Rectal smooth muscle tissue (tissue), 1 donor: ENCODE results near the gene KRTAP19-2.

Experiments
- H3K27ac ChIP-seq: one replicate; pipeline ENCODE4 v1.7.0; 2013; ENCODE audit warnings: low read depth, low read length, inconsistent platforms
- H3K27me3 ChIP-seq: one replicate; pipeline ENCODE4 v1.7.0; 2013; ENCODE audit warnings: low read length; ENCODE audit not compliant: control insufficient read depth, insufficient read depth
- H3K36me3 ChIP-seq: one replicate; pipeline ENCODE4 v1.7.0; 2013; ENCODE audit warnings: low read length; ENCODE audit not compliant: control insufficient read depth, insufficient read depth
- H3K4me1 ChIP-seq: one replicate; pipeline ENCODE4 v1.7.0; 2013; ENCODE audit warnings: low read length; ENCODE audit not compliant: control insufficient read depth, insufficient read depth
- H3K4me3 ChIP-seq: one replicate; pipeline ENCODE4 v1.7.0; 2013; ENCODE audit warnings: low read length
- H3K9ac ChIP-seq: one replicate; pipeline ENCODE4 v1.7.0; 2013; ENCODE audit warnings: low read length

The KRTAP19-2 gene

DNA sequence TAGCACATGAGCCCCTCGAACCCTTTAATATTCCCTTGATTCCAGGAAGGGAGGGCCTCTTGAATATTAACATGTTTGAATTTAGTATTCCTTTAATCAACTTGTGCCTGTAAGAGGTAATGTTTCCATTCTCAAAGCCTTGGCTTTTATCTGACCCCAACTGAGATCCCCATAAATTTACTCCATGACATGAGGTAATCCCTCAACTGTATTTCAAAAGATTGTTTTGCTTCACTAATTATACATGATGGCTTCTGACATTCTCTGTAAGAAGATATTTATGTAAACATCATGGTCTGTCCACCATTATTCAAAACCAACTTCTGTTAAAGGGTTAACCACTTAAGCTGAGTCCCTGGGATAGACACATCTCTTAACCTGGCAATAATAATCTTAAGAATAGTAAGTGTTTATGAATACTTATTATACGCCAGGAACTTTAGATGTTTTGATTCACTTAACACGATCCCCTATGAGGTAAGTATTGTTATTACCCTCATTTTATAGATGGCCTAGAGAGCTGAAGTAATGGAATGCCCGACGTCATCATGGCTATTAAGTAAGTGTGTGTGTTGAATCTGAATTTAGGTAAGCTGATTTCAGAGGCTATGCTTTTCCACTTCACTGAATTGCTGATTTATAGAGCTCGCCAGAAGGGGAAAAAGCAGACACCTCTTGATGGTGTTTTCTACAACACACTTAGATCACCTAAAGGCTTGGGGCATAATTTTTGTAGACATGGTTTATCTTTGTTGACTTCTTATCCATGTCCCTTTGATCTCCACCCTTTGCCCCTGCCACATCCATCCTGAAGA is 18.1 kb downstream of the KRTAP19-2 start:
- Histone ChIP-seq H3K4me1 (no peaks in the 10 kb centered on the region), H3K9ac (no peak overlapping the region), H3K36me3 (no peaks in the 10 kb centered on the region), H3K4me3 (no peak overlapping the region), H3K27me3 (no peaks in the 10 kb centered on the region), H3K27ac (no peak overlapping the region)

DNA sequence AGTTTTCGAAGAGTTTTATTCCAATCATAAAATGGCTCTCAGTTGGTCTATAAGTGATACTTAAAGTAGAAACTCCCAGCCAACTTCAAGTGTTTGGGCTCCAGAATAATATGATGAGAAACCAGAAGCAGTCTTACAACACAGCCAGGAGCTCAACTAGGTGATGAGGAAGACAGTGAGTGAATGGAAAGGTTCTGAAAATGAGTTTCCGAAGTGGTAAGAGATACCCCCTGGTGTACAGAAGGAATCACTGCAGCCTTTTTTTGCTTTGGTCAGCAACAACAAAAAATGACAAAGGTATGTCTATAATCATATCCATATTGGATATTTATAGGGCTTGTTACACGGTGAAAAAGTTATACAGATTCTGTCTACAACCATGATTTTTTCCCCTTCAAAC is 23.5 kb downstream of the KRTAP19-2 start:
- Histone ChIP-seq H3K9ac (no peak overlapping the region), H3K36me3 (no peaks in the 10 kb centered on the region), H3K27ac (no peak overlapping the region), H3K4me1 (no peaks in the 10 kb centered on the region), H3K4me3 (no peak overlapping the region), H3K27me3 (no peaks in the 10 kb centered on the region)

- H3K27ac ChIP-seq, result no peak overlapping the region
- H3K4me1 ChIP-seq, result no peaks in the 10 kb centered on the region
- no peaks in the 10 kb centered on the region for H3K27me3 ChIP-seq
- H3K9ac ChIP-seq, result no peak overlapping the region
- no peaks in the 10 kb centered on the region for H3K36me3 ChIP-seq
- H3K4me3 ChIP-seq, result no peak overlapping the region
Observed at GRCh38 chr21:30448514-30448913, 38.7 kb downstream of the KRTAP19-2 start.

- H3K4me3 ChIP-seq, result no peak overlapping the region
- no peak overlapping the region for H3K27ac ChIP-seq
- no peaks in the 10 kb centered on the region for H3K36me3 ChIP-seq
- H3K9ac ChIP-seq, result no peak overlapping the region
- H3K27me3 ChIP-seq, result no peaks in the 10 kb centered on the region
- H3K4me1 ChIP-seq, result no peaks in the 10 kb centered on the region
Observed at GRCh38 chr21:30447056-30447455, 40.2 kb downstream of the KRTAP19-2 start.

DNA sequence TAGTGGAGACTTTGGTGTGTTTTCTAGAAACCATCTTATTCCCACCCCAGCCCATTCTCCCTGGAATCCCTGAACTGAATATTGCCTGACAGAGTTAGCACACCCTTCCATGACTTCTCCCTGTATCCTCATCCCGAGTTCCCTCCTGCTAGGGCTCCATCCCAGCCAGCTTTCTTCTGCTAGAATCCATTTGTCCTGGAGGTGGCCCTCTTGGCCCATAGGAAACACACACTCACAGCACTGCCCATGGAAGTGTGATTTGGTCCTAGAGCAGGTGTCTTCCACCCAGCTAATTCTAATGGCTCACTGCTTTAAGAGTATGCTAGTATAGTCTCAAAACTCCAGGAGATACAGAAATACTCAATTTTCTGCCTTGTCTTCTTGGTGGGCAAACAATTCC is 43.0 kb downstream of the KRTAP19-2 start:
- no peaks in the 10 kb centered on the region for H3K27me3 ChIP-seq
- H3K4me3 ChIP-seq, result no peak overlapping the region
- H3K4me1 ChIP-seq, result no peaks in the 10 kb centered on the region
- H3K27ac ChIP-seq, result no peak overlapping the region
- H3K36me3 ChIP-seq, result no peaks in the 10 kb centered on the region
- H3K9ac ChIP-seq, result no peak overlapping the region

GRCh38 chr21:30443226-30443625 is 44.0 kb downstream of the KRTAP19-2 start:
- Histone ChIP-seq H3K4me1 (no peaks in the 10 kb centered on the region), H3K9ac (no peak overlapping the region), H3K36me3 (no peaks in the 10 kb centered on the region), H3K27me3 (no peaks in the 10 kb centered on the region), H3K27ac (no peak overlapping the region), H3K4me3 (no peak overlapping the region)

GRCh38 chr21:30439975-30440374 is 47.3 kb downstream of the KRTAP19-2 start, which contains the start of gene KRTAP15-1:
TSS of gene KRTAP15-1 (plus strand) at chr21:30440275. CDS start at chr21:30440328, 53 bp downstream.
- Histone ChIP-seq H3K27ac (no peak within 1 kb of the TSS), H3K36me3 (no peaks in the 10 kb centered on the region), H3K4me1 (no peaks in the 10 kb centered on the region), H3K27me3 (no peaks in the 10 kb centered on the region), H3K9ac (no peak within 1 kb of the TSS), H3K4me3 (no peak within 1 kb of the TSS)
